Loucy (cell line): ENCODE data around the gene MON2.

Experiments
- CTCF ChIP-seq: fragments of 200-600 bp; sonication (generic); conservative IDR thresholded peaks from 2 replicates; pipeline ENCODE4 v1.5.1; 2014; ENCODE audit warnings: mild to moderate bottlenecking, antibody characterized with exemption, low read length
- EZH2phosphoT487 ChIP-seq: fragments of 200-600 bp; IDR thresholded peaks from 2 replicates; pipeline ENCODE4 v1.6.1; 2018; ENCODE audit warnings: antibody characterized with exemption, mild to moderate bottlenecking, moderate library complexity, borderline replicate concordance

GRCh38 chr12:62448436-62448835 is 18.2 kb upstream of the MON2 start:
- TF ChIP-seq CTCF (no peak), EZH2phosphoT487 (no peak)
